ENCODE results near the gene SLC39A11.

SLC39A11 gene

GRCh38 chr17:72602517-72603419 is 489.7 kb downstream of the SLC39A11 start:
- Histone ChIP-seq H3K27me3 (ENCODE audit: control insufficient read depth, insufficient read depth, low read length, poor library complexity, severe bottlenecking) (no peaks in the 10 kb centered on the region), H3K9me3 (ENCODE audit: control insufficient read depth, low read length) (no peaks in the 10 kb centered on the region), H3K36me3 (ENCODE audit: control insufficient read depth, insufficient read depth, low read length) (no peaks in the 10 kb centered on the region), H3K4me1 (ENCODE audit: control insufficient read depth, insufficient read depth, low read length) (peaks cover 13% of the 10 kb centered on the region), H3K4me3 (ENCODE audit: insufficient read depth, low read depth, low read length) (no peak overlapping the region), H3K27ac (ENCODE audit: insufficient read depth, low read depth, low read length, poor library complexity, severe bottlenecking) (peak overlapping the region; percentile 13)
- 13 to 16% methylated on average over 9 to 12 of the region's 12 CpGs for WGBS, 2 experiments

- no peaks in the 10 kb centered on the region for H3K9me3 ChIP-seq (ENCODE audit: control insufficient read depth, low read length)
- WGBS, 2 experiments: 89% methylated on average over 4 of the region's 4 CpGs
- H3K27me3 ChIP-seq (ENCODE audit: control insufficient read depth, insufficient read depth, low read length, poor library complexity, severe bottlenecking): no peaks in the 10 kb centered on the region
- no peak overlapping the region for H3K4me3 ChIP-seq (ENCODE audit: insufficient read depth, low read depth, low read length)
- H3K36me3 ChIP-seq (ENCODE audit: control insufficient read depth, insufficient read depth, low read length): no peaks in the 10 kb centered on the region
- no peak overlapping the region for H3K27ac ChIP-seq (ENCODE audit: insufficient read depth, low read depth, low read length, poor library complexity, severe bottlenecking)
- H3K4me1 ChIP-seq (ENCODE audit: control insufficient read depth, insufficient read depth, low read length): peaks cover 13% of the 10 kb centered on the region
Measured at GRCh38 chr17:72600934-72601333, 491.6 kb downstream of the SLC39A11 start.

GRCh38 chr17:72599891-72600290 is 492.6 kb downstream of the SLC39A11 start:
- Histone ChIP-seq H3K36me3 (ENCODE audit: control insufficient read depth, insufficient read depth, low read length) (no peaks in the 10 kb centered on the region), H3K4me3 (ENCODE audit: insufficient read depth, low read depth, low read length) (no peak overlapping the region), H3K4me1 (ENCODE audit: control insufficient read depth, insufficient read depth, low read length) (peaks cover 13% of the 10 kb centered on the region), H3K27me3 (ENCODE audit: control insufficient read depth, insufficient read depth, low read length, poor library complexity, severe bottlenecking) (no peaks in the 10 kb centered on the region), H3K9me3 (ENCODE audit: control insufficient read depth, low read length) (no peaks in the 10 kb centered on the region), H3K27ac (ENCODE audit: insufficient read depth, low read depth, low read length, poor library complexity, severe bottlenecking) (no peak overlapping the region)
- WGBS, 2 experiments: 90 to 94% methylated on average over 4 of the region's 4 CpGs

DNA sequence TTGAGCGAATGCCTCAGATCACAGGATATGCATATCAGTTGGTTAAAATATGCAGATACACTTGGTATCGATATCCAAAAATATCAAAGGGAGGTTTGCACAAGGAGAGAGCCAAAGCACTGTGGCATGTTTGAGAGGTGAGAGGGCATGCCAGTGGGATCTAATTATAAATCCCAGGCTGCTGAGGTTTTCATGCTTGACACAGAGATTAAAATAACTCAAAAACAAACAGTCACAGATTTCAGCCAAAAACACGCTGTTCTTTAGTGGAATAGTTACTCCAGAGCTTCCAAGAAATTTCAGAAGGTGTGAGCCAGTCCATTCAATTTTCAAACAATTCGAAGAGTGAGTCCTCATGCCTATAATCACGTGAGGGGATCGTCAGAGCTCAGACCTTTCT is 493.8 kb downstream of the SLC39A11 start:
- no peak overlapping the region for H3K4me3 ChIP-seq (ENCODE audit: insufficient read depth, low read depth, low read length)
- H3K9me3 ChIP-seq (ENCODE audit: control insufficient read depth, low read length): no peaks in the 10 kb centered on the region
- no peaks in the 10 kb centered on the region for H3K27me3 ChIP-seq (ENCODE audit: control insufficient read depth, insufficient read depth, low read length, poor library complexity, severe bottlenecking)
- H3K27ac ChIP-seq (ENCODE audit: insufficient read depth, low read depth, low read length, poor library complexity, severe bottlenecking): no peak overlapping the region
- peaks cover 13% of the 10 kb centered on the region for H3K4me1 ChIP-seq (ENCODE audit: control insufficient read depth, insufficient read depth, low read length)
- WGBS, 2 experiments: 90 to 92% methylated on average over 6 of the region's 6 CpGs
- H3K36me3 ChIP-seq (ENCODE audit: control insufficient read depth, insufficient read depth, low read length): no peaks in the 10 kb centered on the region

DNA sequence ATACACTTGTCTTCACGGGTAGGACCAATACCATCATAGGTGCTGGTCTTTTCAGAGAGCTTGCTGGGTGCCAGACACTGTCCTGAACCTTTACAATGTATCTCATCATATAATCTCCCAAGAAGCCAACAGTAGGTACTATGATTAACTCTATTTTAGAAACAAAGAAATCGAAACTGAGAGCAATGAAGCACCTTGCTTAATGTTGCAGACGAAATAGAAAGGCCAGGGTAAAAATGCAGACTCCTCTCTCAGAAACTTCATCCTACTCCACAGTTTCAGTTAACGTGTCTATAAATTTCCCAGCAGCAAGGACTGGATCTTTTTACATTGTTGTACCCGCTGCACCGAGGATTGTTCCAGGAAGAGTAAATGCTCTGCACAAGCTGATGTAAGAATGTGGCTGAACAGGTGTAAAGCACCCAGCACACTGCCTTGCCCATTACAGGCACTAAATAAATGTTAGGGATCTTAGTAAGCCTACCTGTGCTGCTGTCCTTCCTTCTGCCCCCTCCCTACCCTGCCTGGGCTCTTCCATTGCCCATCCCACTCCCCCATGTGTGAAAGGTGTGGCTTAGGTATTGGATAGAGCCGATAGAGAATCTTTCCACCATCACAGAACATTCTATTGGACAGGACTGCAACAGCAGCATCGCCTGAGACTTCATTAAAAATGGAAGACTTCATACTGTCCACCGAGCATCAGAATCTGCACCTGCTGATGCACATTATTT is 495.0 kb downstream of the SLC39A11 start:
- no peaks in the 10 kb centered on the region for H3K27me3 ChIP-seq (ENCODE audit: control insufficient read depth, insufficient read depth, low read length, poor library complexity, severe bottlenecking)
- no peak overlapping the region for H3K27ac ChIP-seq (ENCODE audit: insufficient read depth, low read depth, low read length, poor library complexity, severe bottlenecking)
- H3K9me3 ChIP-seq (ENCODE audit: control insufficient read depth, low read length): no peaks in the 10 kb centered on the region
- H3K4me3 ChIP-seq (ENCODE audit: insufficient read depth, low read depth, low read length): no peak overlapping the region
- H3K36me3 ChIP-seq (ENCODE audit: control insufficient read depth, insufficient read depth, low read length): no peaks in the 10 kb centered on the region
- peaks cover 4% of the 10 kb centered on the region for H3K4me1 ChIP-seq (ENCODE audit: control insufficient read depth, insufficient read depth, low read length)
- 91 to 94% methylated on average over 8 to 9 of the region's 9 CpGs for WGBS, 2 experiments
